ENCODE data around the gene PALLD.

DNA sequence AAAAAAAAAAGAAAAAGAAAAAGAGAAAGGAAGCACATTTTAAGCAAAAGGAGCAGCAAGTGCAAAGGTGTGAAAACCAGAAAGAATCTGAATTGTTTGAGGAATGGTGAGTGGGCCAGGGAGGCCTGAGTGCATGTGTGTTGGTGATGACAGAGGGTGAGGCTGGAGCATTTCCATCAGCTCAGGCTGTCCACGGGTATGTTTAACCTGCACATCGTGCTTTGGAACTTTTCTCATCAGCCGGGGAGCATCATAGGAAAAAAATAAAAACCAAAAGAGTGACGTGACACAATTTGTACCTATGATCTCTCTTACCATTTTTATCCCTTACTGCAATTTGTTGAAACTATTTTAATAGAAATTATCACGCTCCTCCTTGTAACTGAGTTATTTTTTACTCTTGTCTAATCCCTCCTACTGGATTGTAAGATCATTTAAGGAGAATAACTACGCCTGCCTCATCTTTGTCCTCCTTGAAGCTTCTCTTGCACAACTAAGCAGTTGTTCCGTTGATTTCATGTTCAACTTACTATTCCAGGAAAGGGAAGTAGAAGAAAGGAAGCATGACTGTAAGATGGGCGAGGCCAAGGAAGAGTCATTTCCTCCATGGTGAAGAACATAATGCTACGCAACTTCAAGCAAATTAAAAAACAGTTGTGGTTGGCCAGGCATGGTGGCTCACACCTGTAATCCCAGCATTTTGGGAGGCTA lies 7.0 kb downstream of the PALLD start:
- TF ChIP-seq POLR2A (IDR thresholded peaks at IDR 0.05; ENCODE audit: low read depth, low read length) (no peak), POLR2AphosphoS5 (IDR thresholded peaks at IDR 0.05; ENCODE audit: low read depth, low read length) (no peak), TAF1 (IDR thresholded peaks at IDR 0.05; ENCODE audit: low read depth, low read length) (no peak), PAX5 (IDR thresholded peaks at IDR 0.05; ENCODE audit: insufficient read depth, low read length, severe bottlenecking) (no peak), POU2F2 (IDR thresholded peaks at IDR 0.05; ENCODE audit: low read depth, low read length) (no peak), SPI1 (IDR thresholded peaks at IDR 0.05; ENCODE audit: low read depth, low read length) (no peak)

All from GM12891 (cell line).